ENCODE data around the gene MAP6D1.

DNA sequence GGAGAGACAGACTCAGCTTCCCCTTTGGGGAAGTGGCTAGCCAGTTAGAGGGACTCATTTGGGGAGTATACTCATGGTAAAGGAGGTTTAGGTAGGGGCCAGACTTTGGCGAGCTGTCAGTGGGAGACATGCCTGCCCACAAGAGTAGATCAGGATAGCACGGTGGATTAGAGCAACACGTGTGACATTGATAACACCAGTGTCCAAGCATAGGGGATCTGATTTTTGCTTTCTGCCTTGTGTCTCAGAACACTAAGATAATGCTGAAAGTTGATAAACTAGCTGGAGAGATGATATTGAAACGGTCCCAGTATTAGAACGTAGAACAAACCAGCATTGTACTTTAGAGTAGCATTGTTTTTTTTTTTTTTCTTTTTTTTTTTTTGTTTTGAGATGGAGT is 25.9 kb downstream of the MAP6D1 start:
- TF ChIP-seq, protein P1, sequence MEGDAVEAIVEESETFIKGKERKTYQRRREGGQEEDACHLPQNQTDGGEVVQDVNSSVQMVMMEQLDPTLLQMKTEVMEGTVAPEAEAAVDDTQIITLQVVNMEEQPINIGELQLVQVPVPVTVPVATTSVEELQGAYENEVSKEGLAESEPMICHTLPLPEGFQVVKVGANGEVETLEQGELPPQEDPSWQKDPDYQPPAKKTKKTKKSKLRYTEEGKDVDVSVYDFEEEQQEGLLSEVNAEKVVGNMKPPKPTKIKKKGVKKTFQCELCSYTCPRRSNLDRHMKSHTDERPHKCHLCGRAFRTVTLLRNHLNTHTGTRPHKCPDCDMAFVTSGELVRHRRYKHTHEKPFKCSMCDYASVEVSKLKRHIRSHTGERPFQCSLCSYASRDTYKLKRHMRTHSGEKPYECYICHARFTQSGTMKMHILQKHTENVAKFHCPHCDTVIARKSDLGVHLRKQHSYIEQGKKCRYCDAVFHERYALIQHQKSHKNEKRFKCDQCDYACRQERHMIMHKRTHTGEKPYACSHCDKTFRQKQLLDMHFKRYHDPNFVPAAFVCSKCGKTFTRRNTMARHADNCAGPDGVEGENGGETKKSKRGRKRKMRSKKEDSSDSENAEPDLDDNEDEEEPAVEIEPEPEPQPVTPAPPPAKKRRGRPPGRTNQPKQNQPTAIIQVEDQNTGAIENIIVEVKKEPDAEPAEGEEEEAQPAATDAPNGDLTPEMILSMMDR (IDR thresholded peaks at IDR 0.05; ENCODE audit: borderline replicate concordance, extremely low read depth, low read length, poor library complexity, severe bottlenecking) = no peak
- no peak for TF ChIP-seq EZH2 (IDR thresholded peaks at IDR 0.05; ENCODE audit: borderline replicate concordance, low read depth, low read length, severe bottlenecking)

Data from DND-41 (cell line).